SK-N-SH (cell line): ENCODE results near the gene AP2A1. TPM values are rescaled to one million over a fixed set of nuclear protein-coding genes. Genes with fewer than 3 reads are reported as not detected.

ENCODE experiments used
- CTCF ChIA-PET: fragments of 300-600, 350-600 bp; formaldehyde crosslinking; extraction: SDS; loops from one replicate; lab custom pipeline; 2021; lab: Yijun Ruan, JAX
- POLR2A ChIA-PET: fragments of 350-600 bp; sonication (Branson Sonifier 250); formaldehyde crosslinking; extraction: SDS; loops from one replicate; lab custom pipeline; 2020; ENCODE audit warnings: antibody characterized with exemption, inconsistent platforms; lab: Yijun Ruan, JAX
- DNase-seq: peaks from one replicate; pipeline ENCODE4 v3.0.0; 2012
- H2AFZ ChIP-seq: fragments of 200-600 bp; sonication (generic); 2 replicates; pipeline ENCODE4 v1.8.1; 2016; ENCODE audit warnings: antibody characterized with exemption, mild to moderate bottlenecking, low read depth
- H3F3A ChIP-seq: fragments of 200-600 bp; sonication (generic); replicated peaks from 2 replicates; pipeline ENCODE3; 2016; ENCODE audit warnings: antibody characterized with exemption, mild to moderate bottlenecking; ENCODE audit not compliant: insufficient read depth
- H3K27ac ChIP-seq, 2 experiments: fragments of 200-500 bp in 1 of 2; fragments of 200-600 bp in 1 of 2; sonication (Bioruptor generic) in 1 of 2; sonication (generic), shearing (Covaris generic) in 1 of 2; 2 replicates each; pipeline versions ENCODE4 v1.5.1 to v1.6.1; 2014 to 2016; ENCODE audit warnings: low read depth in 2 of 2, inconsistent platforms in 1 of 2, low read length in 1 of 2, mild to moderate bottlenecking in 1 of 2, mixed read lengths in 1 of 2
- H3K27me3 ChIP-seq: fragments of 200-600 bp; sonication (generic), shearing (Covaris generic); 2 replicates; pipeline ENCODE4 v1.6.1; 2016; ENCODE audit warnings: mixed run types; ENCODE audit not compliant: insufficient read depth
- H3K36me3 ChIP-seq, 2 experiments: fragments of 200-500 bp in 1 of 2; fragments of 200-600 bp in 1 of 2; sonication (Bioruptor generic) in 1 of 2; sonication (generic) in 1 of 2; replicated peaks in 1 of 2; 2 replicates each; pipeline versions ENCODE3 to v1.5.1; 2014 to 2016; ENCODE audit warnings: low read length in 1 of 2, mild to moderate bottlenecking in 1 of 2; ENCODE audit not compliant: insufficient read depth in 2 of 2, control insufficient read depth in 1 of 2
- H3K4me1 ChIP-seq, 2 experiments: fragments of 200-500 bp in 1 of 2; fragments of 200-600 bp in 1 of 2; sonication (Bioruptor generic) in 1 of 2; sonication (generic), shearing (Covaris generic) in 1 of 2; 2 replicates each; pipeline versions ENCODE4 v1.5.1 to v1.6.1; 2014 to 2016; ENCODE audit warnings: low read depth in 1 of 2, low read length in 1 of 2, mixed run types in 1 of 2; ENCODE audit not compliant: insufficient read depth in 2 of 2, control insufficient read depth in 1 of 2
- H3K4me2 ChIP-seq: fragments of 200-600 bp; sonication (generic), shearing (Covaris generic); 2 replicates; pipeline ENCODE4 v1.6.1; 2017; ENCODE audit warnings: mixed run types
- H3K4me3 ChIP-seq, 2 experiments: fragments of 200-500 bp in 1 of 2; fragments of 200-600 bp in 1 of 2; sonication (Bioruptor generic) in 1 of 2; sonication (generic), shearing (Covaris generic) in 1 of 2; 2 replicates each; pipeline versions ENCODE4 v1.5.1 to v1.8.1; 2014 to 2016; ENCODE audit warnings: low read depth in 2 of 2, inconsistent platforms in 1 of 2, low read length in 1 of 2, mild to moderate bottlenecking in 1 of 2, mixed read lengths in 1 of 2, moderate library complexity in 1 of 2
- H3K79me2 ChIP-seq: fragments of 200-600 bp; sonication (generic); 2 replicates; pipeline ENCODE4 v1.8.1; 2017; ENCODE audit warnings: mild to moderate bottlenecking; ENCODE audit not compliant: insufficient read depth
- H3K9ac ChIP-seq: fragments of 200-600 bp; sonication (generic); 2 replicates; pipeline ENCODE4 v1.6.1; 2017; ENCODE audit warnings: mixed run types
- H3K9me2 ChIP-seq: fragments of 200-600 bp; sonication (generic); 2 replicates; pipeline ENCODE4 v1.6.1; 2017; ENCODE audit warnings: mixed run types
- H3K9me3 ChIP-seq: fragments of 200-600 bp; sonication (generic); 2 replicates; pipeline ENCODE4 v1.6.1; 2017; ENCODE audit warnings: mixed run types, mild to moderate bottlenecking, moderate library complexity
- H4K20me1 ChIP-seq: fragments of 200-600 bp; sonication (generic); 2 replicates; pipeline ENCODE4 v1.6.1; 2017; ENCODE audit warnings: mild to moderate bottlenecking, mixed run types; ENCODE audit not compliant: insufficient read depth
- EZH2phosphoT487 ChIP-seq: fragments of 200-600 bp; sonication (generic); IDR thresholded peaks from 2 replicates; pipeline ENCODE4 v1.6.1; 2017; ENCODE audit warnings: low read depth, mixed run types, mild to moderate bottlenecking, antibody characterized with exemption, moderate library complexity, borderline replicate concordance
- FOSL2 ChIP-seq: IDR thresholded peaks from 2 replicates; pipeline ENCODE4 v1.4.0; 2012; ENCODE audit warnings: low read depth, mild to moderate bottlenecking, moderate library complexity, borderline replicate concordance
- GATA2 ChIP-seq: sonication (generic); formaldehyde crosslinking; IDR thresholded peaks from 2 replicates; pipeline ENCODE4 v1.5.0; 2020; ENCODE audit warnings: mild to moderate bottlenecking, missing genetic modification reagents
- IRF3 ChIP-seq: fragments of 150-350 bp; IDR thresholded peaks from 2 replicates; pipeline ENCODE4 v1.6.1; 2016; ENCODE audit warnings: mild to moderate bottlenecking, low read depth, low read length
- MAX ChIP-seq: IDR thresholded peaks from 2 replicates; pipeline ENCODE4 v1.4.0; 2012; ENCODE audit warnings: low read depth
- MEF2A ChIP-seq: IDR thresholded peaks from 2 replicates; pipeline ENCODE4 v1.4.0; 2012; ENCODE audit warnings: low read depth, borderline replicate concordance
- MXI1 ChIP-seq: IDR thresholded peaks from 2 replicates; pipeline ENCODE4 v1.6.1; 2012; ENCODE audit warnings: mild to moderate bottlenecking, low read depth, low read length, improper control_type of control experiment
- NFIC ChIP-seq: IDR thresholded peaks from 2 replicates; pipeline ENCODE4 v1.4.0; 2012; ENCODE audit warnings: borderline replicate concordance
- RFX5 ChIP-seq: IDR thresholded peaks from 2 replicates; pipeline ENCODE4 v1.6.1; 2012; ENCODE audit warnings: mild to moderate bottlenecking, improper control_type of control experiment, low read length
- TAF1 ChIP-seq: IDR thresholded peaks from 2 replicates; pipeline ENCODE4 v1.6.1; 2012; ENCODE audit warnings: low read depth, mild to moderate bottlenecking, low read length, moderate library complexity, borderline replicate concordance
- TCF12 ChIP-seq: IDR thresholded peaks from 2 replicates; pipeline ENCODE4 v1.4.0; 2012
- TEAD4 ChIP-seq: IDR thresholded peaks from 2 replicates; pipeline ENCODE4 v1.4.0; 2012; ENCODE audit warnings: mild to moderate bottlenecking, borderline replicate concordance; ENCODE audit not compliant: insufficient read depth
- USF2 ChIP-seq: fragments of 150-350 bp; IDR thresholded peaks from 2 replicates; pipeline ENCODE4 v1.6.1; 2017; ENCODE audit warnings: antibody characterized with exemption, low read length, low read depth, borderline replicate concordance
- YY1 ChIP-seq: IDR thresholded peaks from 2 replicates; pipeline ENCODE4 v1.4.0; 2012; ENCODE audit warnings: low read depth, mild to moderate bottlenecking
- ZBTB33 ChIP-seq: IDR thresholded peaks from 2 replicates; pipeline ENCODE4 v1.4.0; 2012; ENCODE audit warnings: low read depth, borderline replicate concordance
- WGBS: methylation state at CpG from one replicate; pipeline ENCODE4 v1.1.6; 2017; ENCODE audit warnings: low lambda C conversion rate; 5-methylcytosine and 5-hydroxymethylcytosine counted together
- polyA plus RNA-seq, 3 experiments: library from polyadenylated mRNA; depleted of rRNA; stranded (reverse); fragments of >200 nt; gene quantifications; 2 replicates each; pipeline ENCODE4 v1.2.3, GENCODE V29; 2012

The AP2A1 gene
- polyA plus RNA-seq, 1 of the 3 experiments (the other 2 are of a cell fraction) = 74.8 TPM

- TF ChIP-seq MAX = no peak
- TF ChIP-seq FOSL2 = no peak
- TF ChIP-seq ZBTB33 = no peak
- TF ChIP-seq IRF3 = no peak
- TF ChIP-seq USF2 = no peak
- TF ChIP-seq RFX5 = no peak
- no peak for TF ChIP-seq MEF2A
These were observed 78.6 kb downstream of the AP2A1 start (continued) for GRCh38 chr19:49845414-49845813.

GRCh38 chr19:49846408-49846807 lies 79.6 kb downstream of the AP2A1 start:
- Histone ChIP-seq H3K79me2 (peaks cover 15% of the 10 kb centered on the region; the same call in 1 of the 2 replicates), H4K20me1 (no peaks in the 10 kb centered on the region), H3K4me1 (peaks cover 9% of the 10 kb centered on the region in 2 experiments; a peak in 1 of 4 replicates), H3K27ac (no peak overlapping the region), H3K4me3 (no peak overlapping the region), H2AFZ (no peak overlapping the region), H3K9me2 (no peaks in the 10 kb centered on the region), H3K9me3 (no peaks in the 10 kb centered on the region), H3K27me3 (no peaks in the 10 kb centered on the region), H3F3A (peaks cover 27% of the 10 kb centered on the region), H3K9ac (no peak overlapping the region), H3K4me2 (no peak overlapping the region), H3K36me3 (peaks cover 0 to 4% of the 10 kb centered on the region in 2 experiments)
- CTCF ChIA-PET = no interaction called here
- TF ChIP-seq TCF12 (no peak), TEAD4 (no peak), EZH2phosphoT487 (no peak), MXI1 (no peak), NFIC (no peak), RFX5 (no peak), YY1 (no peak), TAF1 (no peak), GATA2 (CRISPR knock-in tag) (no peak)
- 83% methylated on average over 5 of the region's 5 CpGs for WGBS
- POLR2A ChIA-PET = no interaction called here
- DNase-seq = no peak
